ENCODE measurements around the gene DDB1. TPM values are rescaled to one million over a fixed set of nuclear protein-coding genes. Genes with fewer than 3 reads are reported as not detected.

DDB1 gene
- total RNA-seq, 3 donors from 2014 or later: 131 to 150 (median 145) TPM

DNA sequence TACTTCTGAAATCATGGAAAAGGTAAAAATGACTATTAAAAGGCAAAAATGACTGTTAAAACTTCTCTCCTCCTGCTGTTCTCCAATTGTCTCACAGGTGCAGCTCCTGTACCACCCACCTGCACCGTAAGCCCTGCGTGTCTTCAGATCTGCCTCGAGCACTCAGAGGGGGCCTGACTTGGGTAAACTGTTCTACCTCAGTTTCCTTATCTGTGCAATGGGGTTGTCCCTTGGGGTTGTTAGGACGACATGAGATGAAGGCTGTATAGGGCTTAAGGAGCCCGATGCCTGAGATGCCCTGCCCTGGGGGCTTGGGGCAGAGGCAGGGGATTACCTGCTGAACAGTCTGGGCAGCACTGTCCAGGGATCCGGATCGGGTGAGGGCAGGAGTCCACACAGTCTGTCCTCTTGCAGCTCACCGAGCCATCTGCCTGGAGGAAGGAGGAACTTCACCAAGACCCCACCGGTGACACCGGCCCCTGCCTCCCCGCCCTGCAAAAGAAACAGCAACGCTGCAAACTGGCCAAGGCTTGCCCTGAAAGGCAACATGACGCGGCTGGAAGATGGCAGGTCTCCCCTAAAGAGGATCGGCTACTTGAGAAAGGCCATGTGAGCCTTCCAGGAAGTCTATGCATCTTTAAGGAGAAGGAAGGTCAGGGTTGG is 64.2 kb downstream of the DDB1 start:
- no peak for TF ChIP-seq POLR2A (IDR thresholded peaks at IDR 0.05)
- no peak for TF ChIP-seq POLR2AphosphoS5 (IDR thresholded peaks at IDR 0.05)
- TF ChIP-seq, protein P1, sequence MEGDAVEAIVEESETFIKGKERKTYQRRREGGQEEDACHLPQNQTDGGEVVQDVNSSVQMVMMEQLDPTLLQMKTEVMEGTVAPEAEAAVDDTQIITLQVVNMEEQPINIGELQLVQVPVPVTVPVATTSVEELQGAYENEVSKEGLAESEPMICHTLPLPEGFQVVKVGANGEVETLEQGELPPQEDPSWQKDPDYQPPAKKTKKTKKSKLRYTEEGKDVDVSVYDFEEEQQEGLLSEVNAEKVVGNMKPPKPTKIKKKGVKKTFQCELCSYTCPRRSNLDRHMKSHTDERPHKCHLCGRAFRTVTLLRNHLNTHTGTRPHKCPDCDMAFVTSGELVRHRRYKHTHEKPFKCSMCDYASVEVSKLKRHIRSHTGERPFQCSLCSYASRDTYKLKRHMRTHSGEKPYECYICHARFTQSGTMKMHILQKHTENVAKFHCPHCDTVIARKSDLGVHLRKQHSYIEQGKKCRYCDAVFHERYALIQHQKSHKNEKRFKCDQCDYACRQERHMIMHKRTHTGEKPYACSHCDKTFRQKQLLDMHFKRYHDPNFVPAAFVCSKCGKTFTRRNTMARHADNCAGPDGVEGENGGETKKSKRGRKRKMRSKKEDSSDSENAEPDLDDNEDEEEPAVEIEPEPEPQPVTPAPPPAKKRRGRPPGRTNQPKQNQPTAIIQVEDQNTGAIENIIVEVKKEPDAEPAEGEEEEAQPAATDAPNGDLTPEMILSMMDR (IDR thresholded peaks at IDR 0.05): no peak
- intact Hi-C loops (cut with DNase I; ENCODE audit: low total_unique reads): no loop called here
- Histone ChIP-seq H3K27me3 (no peaks in the 10 kb centered on the region), H3K9me3 (no peaks in the 10 kb centered on the region), H3K36me3 (no peaks in the 10 kb centered on the region), H3K4me1 (no peaks in the 10 kb centered on the region), H3K27ac (no peak overlapping the region), H3K4me3 (no peak overlapping the region)
- DNase-seq (ENCODE audit: low spot score in 2 of 2): no peak

DNA sequence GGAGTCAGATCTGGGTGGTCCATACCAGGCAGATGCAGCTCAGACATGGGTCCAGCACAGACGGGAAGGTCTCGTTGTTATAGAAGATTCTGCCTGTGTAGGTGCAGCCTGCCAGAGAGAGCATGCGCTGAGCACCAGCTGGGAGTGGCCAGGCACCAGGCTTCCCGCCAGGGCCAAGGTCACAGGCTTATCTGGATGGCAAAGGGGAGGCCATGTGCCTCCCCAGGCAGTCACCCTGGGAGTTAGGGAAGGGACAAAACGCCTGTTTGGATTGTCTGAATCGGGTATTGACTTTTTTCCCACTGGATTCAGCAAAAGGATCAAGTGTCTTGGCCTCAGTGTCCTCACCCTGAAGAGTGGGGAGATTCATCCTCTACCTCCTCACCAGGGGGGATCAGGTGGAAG is 65.5 kb downstream of the DDB1 start:
- DNase-seq (ENCODE audit: low spot score in 2 of 2): no peak
- TF ChIP-seq POLR2A (IDR thresholded peaks at IDR 0.05) (no peak), POLR2AphosphoS5 (IDR thresholded peaks at IDR 0.05) (no peak)
- TF ChIP-seq, protein P1 (IDR thresholded peaks at IDR 0.05): no peak
- Histone ChIP-seq H3K36me3 (no peaks in the 10 kb centered on the region), H3K9me3 (no peaks in the 10 kb centered on the region), H3K27me3 (no peaks in the 10 kb centered on the region), H3K4me3 (no peak overlapping the region), H3K27ac (no peak overlapping the region), H3K4me1 (no peaks in the 10 kb centered on the region)
- intact Hi-C loops (cut with DNase I; ENCODE audit: low total_unique reads): no loop called here

DNA sequence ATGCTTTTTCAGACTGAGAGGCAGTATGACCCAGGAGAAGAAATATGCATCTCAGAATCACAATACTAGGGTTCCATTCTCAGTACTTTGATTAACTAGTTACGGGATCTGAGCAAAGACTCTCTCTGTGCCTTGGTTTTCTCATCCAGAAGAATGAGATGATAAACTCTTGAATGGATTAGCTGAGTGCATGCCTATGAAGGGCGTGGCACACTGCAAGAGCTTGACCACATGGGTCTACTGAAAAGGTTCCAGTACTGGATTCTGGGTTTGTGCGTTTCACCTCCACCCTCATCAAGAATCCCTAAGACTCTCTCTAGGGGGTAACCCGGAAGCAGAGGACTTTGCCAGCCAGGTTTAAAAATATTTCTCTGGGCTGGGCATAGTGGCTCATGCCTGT is 66.3 kb downstream of the DDB1 start:
- H3K36me3 ChIP-seq: no peaks in the 10 kb centered on the region
- H3K9me3 ChIP-seq: no peaks in the 10 kb centered on the region
- intact Hi-C loops (cut with DNase I; ENCODE audit: low total_unique reads): no loop called here
- DNase-seq (ENCODE audit: low spot score in 2 of 2): no peak
- no peaks in the 10 kb centered on the region for H3K4me1 ChIP-seq
- H3K27ac ChIP-seq: no peak overlapping the region
- TF ChIP-seq, protein P1 (IDR thresholded peaks at IDR 0.05): no peak
- no peak for TF ChIP-seq POLR2A (IDR thresholded peaks at IDR 0.05)
- no peak for TF ChIP-seq POLR2AphosphoS5 (IDR thresholded peaks at IDR 0.05)
- no peak overlapping the region for H3K4me3 ChIP-seq
- H3K27me3 ChIP-seq: no peaks in the 10 kb centered on the region

DNA sequence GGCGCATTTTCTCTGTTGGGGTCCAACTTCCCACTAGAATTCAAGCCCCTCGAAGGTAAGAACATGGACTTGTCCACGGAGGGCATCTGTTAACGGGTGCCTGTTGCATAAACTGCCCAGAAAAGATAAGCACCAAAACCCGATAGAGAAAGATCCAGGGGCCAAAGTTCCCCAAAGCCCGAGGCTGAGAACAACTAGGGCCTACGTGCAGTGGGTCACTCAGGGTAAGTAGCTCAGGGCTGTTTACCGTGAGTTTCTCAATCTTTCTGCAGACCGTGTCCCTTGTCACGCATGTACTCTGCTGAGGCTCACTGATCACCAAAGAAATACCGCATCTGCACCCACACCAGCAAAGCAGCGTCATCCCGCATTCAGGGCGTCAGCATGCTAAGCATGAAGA is 67.5 kb downstream of the DDB1 start:
- no peaks in the 10 kb centered on the region for H3K36me3 ChIP-seq
- H3K9me3 ChIP-seq: no peaks in the 10 kb centered on the region
- H3K27me3 ChIP-seq: no peaks in the 10 kb centered on the region
- no peak for DNase-seq (ENCODE audit: low spot score in 2 of 2)
- intact Hi-C loops (cut with DNase I; ENCODE audit: low total_unique reads): no loop called here
- TF ChIP-seq POLR2A (IDR thresholded peaks at IDR 0.05) (no peak), POLR2AphosphoS5 (IDR thresholded peaks at IDR 0.05) (no peak)
- TF ChIP-seq, protein P1 (IDR thresholded peaks at IDR 0.05): no peak
- H3K4me3 ChIP-seq: no peak overlapping the region
- H3K27ac ChIP-seq: no peak overlapping the region
- no peaks in the 10 kb centered on the region for H3K4me1 ChIP-seq

DNA sequence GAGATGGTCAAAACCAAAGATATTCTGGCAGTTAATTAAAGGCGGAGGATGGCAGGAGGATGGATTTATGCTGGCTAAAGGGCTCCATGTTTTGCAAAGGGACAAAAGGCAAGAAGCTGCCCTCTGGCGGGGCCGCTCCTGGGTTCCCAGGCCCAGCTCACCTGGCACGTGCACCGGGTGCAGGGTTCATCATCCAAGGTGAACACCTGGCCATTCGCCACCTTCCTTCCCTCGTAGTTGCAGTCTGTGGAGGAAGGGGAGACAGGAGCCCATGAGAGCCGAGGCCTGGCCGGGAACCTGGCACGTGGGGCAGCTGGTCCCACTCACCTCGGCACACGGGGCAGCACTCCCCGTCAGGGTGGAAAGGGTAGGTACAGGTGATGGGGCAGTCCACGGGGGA is 68.1 kb downstream of the DDB1 start:
- TF ChIP-seq POLR2A (IDR thresholded peaks at IDR 0.05) (no peak), POLR2AphosphoS5 (IDR thresholded peaks at IDR 0.05) (no peak)
- TF ChIP-seq, protein P1 (IDR thresholded peaks at IDR 0.05): no peak
- no peak for DNase-seq (ENCODE audit: low spot score in 2 of 2)
- Histone ChIP-seq H3K9me3 (no peaks in the 10 kb centered on the region), H3K36me3 (no peaks in the 10 kb centered on the region), H3K4me3 (no peak overlapping the region), H3K27me3 (no peaks in the 10 kb centered on the region), H3K4me1 (no peaks in the 10 kb centered on the region), H3K27ac (no peak overlapping the region)
- intact Hi-C loops (cut with DNase I; ENCODE audit: low total_unique reads): no loop called here

Data from breast epithelium (tissue), 4 donors.